Activated T-cell treated with anti-CD3 and anti-CD28 coated beads for 4 hours (primary cell): ENCODE results near the gene ERGIC1.
"Not testable (repeated sequence)": the region's sequence is repeated elsewhere in the genome, so short reads cannot be mapped to it uniquely, and the experiment has no call there.

Source experiments
- DNase-seq: peaks from one replicate; pipeline ENCODE4 v3.0.0-alpha.2; 2020

The ERGIC1 gene

GRCh38 chr5:172830275-172830799 is 3.7 kb upstream of the ERGIC1 start:
- no peak for DNase-seq

DNA sequence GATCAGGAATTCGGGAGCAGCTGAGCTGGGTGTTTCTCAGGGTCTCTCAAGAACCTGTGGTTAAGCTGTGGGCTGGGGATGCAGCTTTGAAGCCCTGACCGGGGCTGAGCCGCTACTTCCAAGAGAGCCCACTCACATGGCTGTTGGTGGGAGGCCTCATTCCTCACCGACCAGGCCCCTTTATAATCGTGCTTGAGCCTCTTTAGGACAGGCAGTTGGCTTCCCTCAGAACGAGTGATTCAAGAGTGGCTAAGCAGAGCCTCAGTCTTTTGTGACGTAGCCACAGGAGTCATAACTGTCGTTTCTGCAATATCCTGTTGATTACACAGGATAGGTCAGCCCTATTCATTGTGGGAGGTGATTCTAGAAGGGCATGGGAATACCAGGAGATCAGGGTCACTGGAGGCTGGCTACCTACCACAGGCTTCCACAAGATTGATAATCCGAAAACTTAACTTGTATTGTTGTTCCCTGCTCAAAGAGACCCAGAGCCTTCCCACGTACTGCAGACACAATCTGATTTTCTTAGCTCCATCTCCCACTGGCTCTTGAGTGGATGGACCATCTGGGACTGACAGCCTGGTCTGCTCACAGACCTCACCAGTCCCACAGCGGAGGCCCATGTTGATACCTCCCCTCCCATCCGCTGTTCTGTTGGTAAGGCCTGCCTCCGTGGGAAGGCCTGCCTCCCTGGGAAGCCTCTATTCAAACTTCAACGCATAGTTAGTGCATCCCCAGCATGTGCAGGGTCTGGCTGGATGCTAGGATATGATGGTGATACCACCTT is 3.0 kb upstream of the ERGIC1 start:
- DNase-seq = no peak

DNA sequence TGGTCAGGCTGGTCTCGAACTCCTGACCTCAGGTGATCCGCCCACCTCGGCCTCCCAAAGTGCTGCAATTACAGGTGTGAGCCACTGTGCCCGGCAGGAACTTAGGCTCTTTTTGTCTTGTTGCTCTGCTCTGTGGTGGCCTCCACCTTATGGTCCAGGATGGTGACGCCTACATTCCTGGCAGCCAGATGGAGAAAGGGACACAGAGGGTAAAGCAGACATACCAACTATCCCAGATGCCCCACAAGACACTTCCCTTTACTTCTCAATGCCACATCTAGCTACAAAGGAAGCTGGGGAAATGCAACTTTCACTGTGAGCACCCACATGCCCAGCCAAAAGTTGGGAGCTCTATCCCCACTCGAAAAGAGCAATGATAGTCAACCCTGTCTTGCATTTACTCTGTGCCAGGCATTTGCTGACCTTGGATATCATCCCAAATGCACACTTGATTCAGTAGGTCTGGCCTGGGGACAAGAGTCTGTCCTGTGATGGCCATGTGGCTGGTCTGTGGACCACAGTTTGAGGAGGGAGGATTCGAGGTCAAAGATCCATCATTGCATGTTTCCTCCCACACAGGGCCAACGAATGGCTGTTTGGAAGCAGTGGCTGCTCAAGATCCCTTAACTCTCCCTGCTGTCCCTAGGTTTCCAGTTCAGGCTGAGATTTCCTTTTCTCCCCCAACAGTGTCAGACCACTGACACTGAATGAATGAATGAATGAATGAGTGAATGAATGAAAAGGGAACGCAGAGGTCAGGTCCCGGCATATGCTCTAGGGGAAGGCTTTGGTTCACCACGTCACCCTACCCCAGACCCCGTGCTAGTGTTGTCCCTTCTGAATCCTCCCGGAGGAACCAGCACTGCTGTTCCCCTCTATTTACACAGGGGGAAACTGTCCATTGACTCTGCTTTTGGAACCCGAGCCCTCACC is 1.4 kb upstream of the ERGIC1 start:
- DNase-seq = no peak

DNA sequence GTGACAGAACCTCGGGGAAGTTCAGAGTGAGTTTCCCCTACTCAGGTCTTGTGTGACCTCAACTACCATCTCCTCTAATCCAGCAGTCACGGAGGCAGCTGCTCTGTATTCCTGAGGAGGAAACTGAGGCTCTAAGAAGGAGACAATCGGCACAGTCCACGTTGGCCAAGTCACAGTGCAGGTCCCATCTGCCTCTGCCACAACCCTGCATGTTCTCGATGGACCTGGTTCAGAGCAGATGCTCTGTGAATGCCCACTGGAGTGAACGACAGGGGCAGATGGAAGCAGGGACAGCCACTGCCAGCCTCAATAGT is 722 bp upstream of the ERGIC1 start:
- DNase-seq = no peak

GRCh38 chr5:172834415-172835289 is 601 bp downstream of the ERGIC1 start:
- no peak for DNase-seq

DNA sequence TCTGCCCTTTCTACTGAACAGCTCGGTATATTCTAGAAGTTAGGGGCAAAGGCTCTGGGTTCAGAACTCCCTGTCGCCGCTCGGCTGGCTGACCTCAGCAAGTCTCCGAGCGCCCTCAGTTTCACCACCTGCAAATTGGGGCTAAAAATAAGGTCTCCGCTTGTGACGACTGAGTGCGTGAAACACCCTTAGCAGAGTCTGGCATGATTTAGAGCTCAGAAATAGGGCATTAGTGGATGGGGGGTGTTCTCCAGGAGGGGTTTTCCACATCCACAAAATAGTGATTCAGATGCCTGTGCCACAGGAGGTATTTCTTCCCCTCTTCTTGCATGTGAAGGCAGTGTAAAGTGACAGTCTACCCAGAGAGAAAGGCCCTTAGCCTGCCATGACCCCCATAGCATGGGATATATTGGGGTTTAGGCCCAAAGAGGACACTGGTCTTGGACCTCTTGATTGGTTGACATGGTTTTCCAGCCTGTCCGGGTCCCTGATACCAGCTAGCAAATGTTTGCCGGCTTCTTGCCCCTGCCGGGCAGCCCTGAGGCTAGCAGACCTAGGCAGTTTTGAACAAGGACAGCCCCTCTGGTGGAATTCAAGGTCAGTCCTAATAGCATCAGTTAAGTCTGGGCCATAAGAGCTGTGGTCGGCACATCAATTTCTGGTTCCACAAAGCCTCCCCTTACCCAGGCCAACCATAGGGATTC is 1.4 kb downstream of the ERGIC1 start:
- no peak for DNase-seq

GRCh38 chr5:172835994-172836356 is 1.9 kb downstream of the ERGIC1 start:
- DNase-seq = no peak

DNA sequence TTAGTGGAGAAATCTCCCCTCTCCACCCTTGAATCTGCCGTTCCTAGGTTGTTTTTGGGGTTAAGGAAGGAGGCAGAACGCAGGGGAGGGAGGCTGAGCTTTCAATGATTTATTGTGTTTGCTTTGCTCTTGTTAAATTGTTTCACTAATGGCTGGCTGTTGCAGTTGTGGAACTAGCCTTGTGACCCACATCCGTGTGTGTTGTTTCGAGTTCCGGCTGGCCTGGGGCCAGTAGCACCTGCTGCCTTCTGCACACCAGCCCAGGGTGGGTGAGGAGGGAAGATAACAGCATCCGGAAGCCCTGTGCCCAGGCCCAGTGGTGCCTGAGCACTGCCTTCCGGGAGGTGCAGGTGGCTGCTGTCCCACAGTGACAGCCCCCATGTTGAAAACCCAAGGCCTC is 3.6 kb downstream of the ERGIC1 start:
- no peak for DNase-seq

- DNase-seq = no peak
Observed at GRCh38 chr5:172838151-172838875, 4.3 kb downstream of the ERGIC1 start.

DNA sequence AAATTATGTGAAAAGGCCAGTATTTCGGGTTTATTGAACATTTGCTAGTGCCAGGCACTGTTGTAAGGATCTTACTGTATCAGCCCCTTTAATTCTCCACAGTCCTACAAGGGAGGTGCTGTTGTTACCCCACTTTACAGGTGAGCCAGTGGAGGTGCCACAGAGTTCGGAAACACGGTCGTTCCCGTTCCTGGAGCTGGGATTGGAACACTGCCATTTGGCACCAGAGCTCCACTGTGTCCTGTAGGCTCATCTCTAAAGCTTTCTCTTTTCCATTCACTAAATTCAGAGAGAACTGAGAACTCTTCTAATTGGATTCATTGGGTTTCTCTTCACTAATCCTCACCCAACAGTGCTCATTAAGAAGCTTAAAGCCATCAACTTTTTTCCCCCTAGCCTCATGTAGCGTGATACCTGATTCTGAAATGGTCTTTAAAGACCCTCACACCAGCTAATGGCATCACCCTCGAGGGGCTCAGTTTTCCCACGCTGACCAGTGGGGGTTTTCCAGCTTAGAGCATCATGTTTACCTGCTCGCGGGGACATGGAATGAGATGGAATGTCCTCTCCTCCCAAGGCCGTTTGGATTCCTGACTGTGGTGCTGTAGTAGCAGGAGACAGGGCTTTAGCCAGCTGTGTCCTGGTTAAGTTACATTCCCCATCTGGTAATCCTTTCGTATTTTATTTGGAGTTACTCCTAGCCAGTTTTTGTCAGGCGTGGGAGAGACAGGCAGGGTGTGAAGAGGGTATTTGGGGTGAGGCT is 5.8 kb downstream of the ERGIC1 start:
- no peak for DNase-seq

DNA sequence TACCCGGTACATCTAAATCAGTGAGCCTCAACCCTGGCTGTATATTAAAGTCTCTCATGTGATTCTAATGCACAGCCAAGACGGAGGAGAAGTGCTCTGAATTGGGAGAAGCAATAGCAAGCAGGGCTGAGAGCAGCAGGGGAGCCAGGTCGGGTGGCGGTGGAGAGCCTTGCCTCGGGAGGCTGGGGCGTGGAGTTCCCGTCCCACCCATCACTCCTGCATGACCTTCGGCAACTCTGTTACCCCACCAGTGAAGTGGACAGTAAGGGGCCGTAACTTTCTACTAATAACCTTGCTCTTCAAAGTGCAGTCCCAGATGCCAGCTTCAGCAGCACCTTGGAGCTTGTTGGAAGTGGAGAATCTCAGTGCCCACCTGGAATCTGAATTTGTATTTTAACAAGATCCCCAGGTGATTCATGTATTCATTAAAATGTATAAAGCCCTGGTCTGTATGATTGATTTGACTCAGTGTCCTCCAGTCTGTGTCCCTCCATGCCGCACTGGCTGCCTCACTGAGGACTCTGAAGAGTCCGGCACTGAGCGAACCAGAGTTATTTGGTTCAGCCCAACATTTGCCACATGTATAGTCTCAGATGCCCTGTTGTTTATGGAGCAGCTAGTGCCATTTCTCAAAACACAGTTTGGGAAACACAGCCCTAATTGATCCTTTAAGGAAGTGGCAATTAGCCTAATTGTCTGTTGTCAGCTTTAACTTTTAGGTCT is 6.5 kb downstream of the ERGIC1 start:
- DNase-seq = no peak

DNA sequence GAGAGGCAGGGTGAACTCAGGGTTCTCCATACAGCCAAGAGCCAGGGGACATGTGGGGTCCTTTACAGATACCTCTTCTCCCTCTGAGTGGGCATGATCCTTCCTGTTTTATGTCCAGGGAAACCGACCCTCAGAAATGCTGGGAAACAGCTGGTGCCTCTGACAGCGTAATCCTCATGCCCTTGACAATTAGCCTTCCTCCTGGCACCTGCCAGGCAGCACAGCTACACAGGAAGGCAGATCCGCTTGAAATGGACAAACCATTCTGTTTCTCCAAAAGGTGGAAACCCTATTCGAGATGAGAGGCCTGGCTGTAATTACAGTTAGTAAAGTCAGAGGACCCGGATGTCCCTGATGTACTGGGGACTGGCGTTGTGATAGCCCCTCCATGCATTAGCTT is 7.2 kb downstream of the ERGIC1 start:
- no peak for DNase-seq

GRCh38 chr5:172843825-172844576 is 9.9 kb downstream of the ERGIC1 start:
- DNase-seq = no peak

GRCh38 chr5:172844577-172844838 is 10.5 kb downstream of the ERGIC1 start:
- no peak for DNase-seq

DNA sequence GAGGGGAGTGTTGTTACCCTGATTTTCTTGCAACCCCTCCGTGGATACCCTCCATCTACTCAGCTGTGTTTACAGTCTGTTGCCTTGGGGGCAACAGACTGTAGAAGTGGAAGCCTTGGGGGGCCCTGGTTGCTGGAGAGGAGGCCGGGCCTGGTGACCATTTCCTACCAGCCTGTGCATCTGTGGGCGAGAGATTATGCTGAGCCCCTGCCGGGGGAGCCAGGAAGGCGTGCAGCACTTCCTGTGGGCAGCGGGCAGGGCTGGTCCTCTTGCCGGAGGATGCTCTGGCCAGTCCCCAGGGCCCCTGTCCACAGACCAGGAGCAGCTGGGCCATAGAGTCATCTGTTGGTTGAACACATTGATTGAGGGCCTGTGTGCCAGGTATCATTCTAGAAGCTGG is 11.1 kb downstream of the ERGIC1 start:
- DNase-seq = no peak

- no peak for DNase-seq
Observed at GRCh38 chr5:172845576-172845975, 11.5 kb downstream of the ERGIC1 start.

DNA sequence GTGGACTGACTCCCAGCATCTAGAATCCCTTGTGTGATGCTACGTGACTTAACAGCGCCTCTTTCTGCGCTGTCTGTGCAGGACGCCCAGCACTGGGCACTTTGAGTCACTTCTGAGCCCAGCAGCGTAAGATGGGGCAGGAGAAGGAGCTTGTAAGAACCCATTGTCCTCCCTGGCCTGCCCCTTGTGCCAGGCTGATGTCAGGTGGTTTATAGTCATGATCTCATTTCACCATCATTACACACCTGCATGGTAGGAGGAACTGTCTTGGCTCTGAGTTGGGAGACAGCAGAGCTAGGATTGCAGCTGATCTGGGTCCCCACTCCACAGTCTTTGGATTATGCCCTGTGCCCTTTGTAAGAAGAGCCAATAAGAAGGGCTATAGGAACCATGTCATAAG is 12.2 kb downstream of the ERGIC1 start:
- DNase-seq = no peak

DNA sequence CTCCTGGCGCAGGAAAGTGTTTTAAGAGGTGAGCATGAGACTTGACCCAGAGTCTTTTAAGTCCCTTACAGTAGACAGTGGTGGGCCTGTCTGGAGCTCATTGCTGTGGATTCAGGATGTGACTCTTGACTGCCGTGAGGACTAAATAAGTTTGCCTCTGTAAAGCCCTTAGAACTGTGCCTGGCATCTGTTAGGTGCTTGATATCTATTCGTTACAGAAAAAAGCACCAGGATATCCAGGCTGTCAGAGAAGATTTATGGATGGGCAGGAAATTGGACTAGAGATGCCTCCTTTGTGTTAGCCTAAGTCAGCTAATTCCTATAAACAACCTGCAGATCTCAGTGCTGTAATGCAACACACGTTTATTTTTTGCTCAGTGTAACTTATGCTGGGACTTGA is 12.6 kb downstream of the ERGIC1 start:
- no peak for DNase-seq

- not testable (repeated sequence) for DNase-seq
Observed at GRCh38 chr5:172847584-172847983, 13.5 kb downstream of the ERGIC1 start.

GRCh38 chr5:172848419-172848818 is 14.4 kb downstream of the ERGIC1 start:
- no peak for DNase-seq
